AG09319 (cell line): Measurements from ENCODE around the gene TRABD2B.

Experiments used
- DNase-seq: peaks from one replicate; pipeline ENCODE4 v3.0.0-alpha.2; 2010; ENCODE audit warnings: low read depth; ENCODE audit errors: extremely low read depth
- CTCF ChIP-seq: IDR thresholded peaks from 2 replicates; pipeline ENCODE4 v1.5.1; 2011; ENCODE audit warnings: low read depth, mild to moderate bottlenecking, inconsistent platforms, low read length, moderate library complexity

Gene TRABD2B

GRCh38 chr1:47814612-47815395, 182.4 kb downstream of the TRABD2B start:
- no peak for TF ChIP-seq CTCF
- DNase-seq = no peak

- no peak for TF ChIP-seq CTCF
Observed at GRCh38 chr1:47813970-47814369, 183.2 kb downstream of the TRABD2B start.

GRCh38 chr1:47812904-47813514, 184.2 kb downstream of the TRABD2B start:
- DNase-seq = no peak
- no peak for TF ChIP-seq CTCF

More at GRCh38 chr1:47813970-47814369, 183.2 kb downstream of the TRABD2B start:
- DNase-seq = no peak

- no peak for DNase-seq
- no peak for TF ChIP-seq CTCF
Observed at GRCh38 chr1:47810964-47811682, 186.1 kb downstream of the TRABD2B start.

GRCh38 chr1:47809301-47810084, 187.7 kb downstream of the TRABD2B start:
- no peak for DNase-seq
- no peak for TF ChIP-seq CTCF

- DNase-seq = no peak
- TF ChIP-seq CTCF = no peak
Observed at GRCh38 chr1:47808612-47809011, 188.6 kb downstream of the TRABD2B start.
